GM19372 (cell line): ENCODE measurements around the gene LCTL.
"Not testable (repeated sequence)": the region's sequence is repeated elsewhere in the genome, so short reads cannot be mapped to it uniquely, and the experiment has no call there.

ENCODE experiments used
- ATAC-seq: cut with Tn5 transposase; IDR thresholded peaks from one replicate; pipeline ENCODE4 v1.9.1; 2021; ENCODE audit warnings: mild to moderate bottlenecking, low read depth, moderate library complexity; ENCODE audit not compliant: unreplicated experiment

Gene LCTL

DNA sequence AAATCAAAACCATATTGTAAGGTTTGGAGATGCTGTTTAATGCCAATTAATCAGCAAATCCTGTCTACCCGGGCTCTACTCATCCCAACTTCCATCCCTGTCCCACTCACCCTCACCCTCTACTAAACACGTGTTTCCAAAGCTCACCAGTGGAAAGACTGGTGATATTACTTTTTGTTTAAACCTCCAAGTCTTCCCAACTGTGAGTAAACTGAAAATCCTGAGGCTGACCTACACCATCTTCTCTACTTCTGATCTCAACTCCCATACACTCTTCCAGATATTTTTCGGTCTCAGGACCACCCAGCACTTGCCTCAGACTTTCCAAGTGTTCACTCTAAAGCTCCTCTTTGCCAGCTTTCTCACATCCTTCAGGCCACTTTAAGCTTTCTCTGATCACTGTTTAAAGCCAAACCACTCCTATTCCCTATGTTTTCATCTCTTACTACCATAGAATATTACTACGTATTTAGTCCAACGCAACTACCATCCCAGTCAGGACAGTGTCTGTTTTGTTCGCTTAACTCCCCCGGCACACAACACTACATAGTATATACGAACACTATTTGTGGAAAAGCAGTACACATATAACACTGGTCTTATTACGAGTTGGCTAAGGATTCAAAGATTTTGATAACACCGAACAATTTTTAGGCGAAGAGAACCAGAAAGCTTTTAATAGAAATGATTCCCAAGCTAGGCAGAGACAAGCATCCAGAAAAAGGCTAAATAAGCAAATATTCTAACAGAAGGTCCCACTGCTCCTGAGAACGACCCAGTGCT is 61.8 kb downstream of the LCTL start:
- no peak for ATAC-seq

DNA sequence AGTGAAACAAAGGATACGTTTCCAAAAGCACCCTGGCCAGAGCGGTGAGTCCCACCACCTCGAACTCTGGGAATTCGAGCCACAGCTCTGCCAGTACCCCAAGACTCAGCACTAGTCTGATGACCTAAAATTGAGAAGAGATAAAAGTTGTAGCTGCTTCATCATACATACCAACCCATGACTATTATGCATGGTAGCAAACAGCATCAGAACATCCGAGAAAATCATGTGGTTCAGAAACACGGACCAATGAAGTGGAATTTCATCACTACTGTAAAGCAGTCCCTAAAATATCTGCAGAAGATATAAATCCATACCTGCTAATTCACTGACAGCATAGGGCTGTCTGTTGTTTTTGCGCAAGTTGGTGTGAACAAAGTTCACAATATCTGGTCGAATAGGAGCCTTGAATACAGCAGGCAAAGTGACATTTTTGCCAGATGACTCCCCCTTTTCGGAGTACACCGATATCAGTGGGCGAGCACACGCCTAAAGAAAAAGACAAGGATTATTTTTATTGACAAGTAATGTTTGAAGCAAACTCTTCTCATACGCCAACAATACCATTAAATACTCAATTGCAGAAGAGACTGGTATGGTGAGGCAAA is 62.7 kb downstream of the LCTL start:
- ATAC-seq, result not testable (repeated sequence)

DNA sequence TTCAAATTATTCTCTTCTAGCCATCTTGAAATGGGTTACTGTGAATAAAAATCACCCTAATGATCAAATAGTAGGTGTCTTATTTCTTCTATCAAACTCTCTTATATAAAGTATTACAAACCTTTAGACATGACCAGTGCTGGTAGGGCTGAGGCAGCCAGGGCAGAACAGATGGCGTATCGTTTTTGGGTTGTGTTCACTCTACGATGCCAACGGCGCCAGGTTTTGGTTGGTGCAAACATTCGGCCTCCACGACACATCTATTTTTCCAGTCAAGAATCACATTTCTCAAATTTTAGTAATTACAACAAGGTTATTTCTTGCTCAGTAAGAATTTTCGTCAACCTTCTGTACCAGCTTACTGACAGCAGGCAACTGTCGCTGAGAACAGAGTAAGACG is 63.3 kb downstream of the LCTL start:
- ATAC-seq, result no peak

DNA sequence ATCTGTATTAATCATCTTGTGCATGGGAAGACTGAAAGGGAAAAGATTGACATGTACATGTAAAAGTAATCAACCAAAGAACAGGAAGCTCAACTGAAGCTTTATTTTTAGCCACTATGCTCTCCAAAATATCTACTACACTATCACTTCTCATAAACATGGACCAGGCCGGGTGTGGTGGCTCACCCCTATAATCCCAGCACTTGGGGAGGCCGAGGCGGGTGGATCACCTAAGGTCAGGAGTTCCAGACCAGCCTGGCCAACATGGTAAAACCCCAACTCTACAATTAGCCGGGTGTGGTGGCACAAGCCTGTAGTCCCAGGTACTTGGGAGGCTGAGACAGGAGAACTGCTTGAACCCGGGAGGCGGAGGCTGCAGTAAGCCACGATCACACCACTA is 65.5 kb downstream of the LCTL start:
- ATAC-seq, result not testable (repeated sequence)

DNA sequence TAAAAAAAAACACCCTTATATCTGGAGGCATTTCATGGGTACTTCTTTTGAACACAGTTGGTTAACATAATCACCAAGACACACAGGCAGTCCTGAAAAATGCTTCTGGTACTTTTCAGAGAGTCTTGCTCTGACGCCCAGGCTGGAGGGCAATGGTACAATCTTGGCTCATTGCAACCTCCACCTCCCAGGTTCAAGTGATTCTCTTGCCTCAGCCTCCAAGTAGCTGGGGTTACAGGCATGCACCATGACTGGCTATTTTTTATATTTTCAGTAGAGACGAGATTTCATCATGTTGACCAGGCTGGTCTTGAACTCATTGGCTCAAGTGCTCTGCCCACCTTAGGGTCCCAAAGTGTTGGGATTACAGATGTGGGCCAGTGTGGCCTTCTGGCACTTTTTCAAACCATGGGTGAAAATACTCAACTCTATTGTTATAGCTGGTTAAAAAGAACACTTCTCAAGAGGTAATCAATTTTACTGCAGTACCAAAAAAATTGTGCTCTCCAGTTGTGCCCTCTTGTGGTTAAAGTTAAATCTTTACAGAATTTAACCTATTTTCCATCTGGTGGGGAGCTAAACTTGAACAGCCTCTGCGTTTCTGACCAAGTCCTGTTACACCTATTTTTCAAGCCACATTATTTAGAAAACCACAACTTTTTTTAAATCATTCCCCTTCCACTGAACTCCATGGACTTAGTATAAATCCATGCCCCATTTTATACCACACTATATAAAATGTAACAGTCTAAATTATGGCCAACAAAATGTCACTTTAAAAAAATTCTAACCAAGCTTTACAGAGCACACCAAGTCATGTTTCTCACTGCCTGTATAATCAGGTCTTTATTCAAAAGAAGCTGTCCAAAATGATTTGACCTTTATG is 67.1 kb downstream of the LCTL start:
- no peak for ATAC-seq
